HG02642 (cell line): ENCODE measurements around the gene GYPE.
"Not testable (repeated sequence)": the region's sequence is repeated elsewhere in the genome, so short reads cannot be mapped to it uniquely, and the experiment has no call there.

Experiments
- ATAC-seq: cut with Tn5 transposase; IDR thresholded peaks from one replicate; pipeline ENCODE4 v1.9.1; 2021; ENCODE audit warnings: mild to moderate bottlenecking; ENCODE audit not compliant: unreplicated experiment, poor library complexity

Gene GYPE

DNA sequence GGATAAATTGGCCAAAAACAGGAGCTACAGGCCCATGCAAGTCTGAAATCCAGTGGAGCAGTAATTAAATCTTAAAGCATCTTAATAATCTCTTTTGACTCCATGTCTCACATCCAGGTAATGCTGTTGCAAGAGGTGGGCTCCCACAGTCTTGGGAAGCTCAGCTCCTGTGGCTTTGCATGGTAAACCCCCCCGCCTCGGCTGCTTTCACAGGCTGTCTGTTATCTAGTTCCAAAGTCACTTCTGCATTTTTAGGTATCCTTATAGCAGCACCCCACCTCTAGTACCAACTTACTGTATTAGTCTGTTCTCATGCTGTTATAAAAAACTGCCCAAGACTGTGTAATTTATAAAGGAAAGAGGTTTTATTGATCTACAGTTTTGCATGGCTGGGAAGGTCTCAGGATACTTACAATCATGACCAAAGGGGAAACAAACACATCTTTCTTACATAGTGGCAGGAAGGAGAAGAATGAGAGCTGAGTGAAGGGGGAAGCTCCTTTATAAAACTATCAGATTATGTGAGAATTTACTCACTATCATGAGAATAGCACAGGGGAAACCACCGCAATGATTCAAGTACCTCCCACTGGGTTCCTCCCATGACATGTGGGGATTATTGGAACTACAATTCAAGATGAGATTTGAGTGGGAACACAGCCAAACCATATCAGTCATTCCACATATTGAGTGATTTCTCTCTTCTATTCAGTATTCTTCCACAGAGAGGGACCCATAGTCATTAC, 34.7 kb downstream of the GYPE start:
- ATAC-seq, result not testable (repeated sequence)

DNA sequence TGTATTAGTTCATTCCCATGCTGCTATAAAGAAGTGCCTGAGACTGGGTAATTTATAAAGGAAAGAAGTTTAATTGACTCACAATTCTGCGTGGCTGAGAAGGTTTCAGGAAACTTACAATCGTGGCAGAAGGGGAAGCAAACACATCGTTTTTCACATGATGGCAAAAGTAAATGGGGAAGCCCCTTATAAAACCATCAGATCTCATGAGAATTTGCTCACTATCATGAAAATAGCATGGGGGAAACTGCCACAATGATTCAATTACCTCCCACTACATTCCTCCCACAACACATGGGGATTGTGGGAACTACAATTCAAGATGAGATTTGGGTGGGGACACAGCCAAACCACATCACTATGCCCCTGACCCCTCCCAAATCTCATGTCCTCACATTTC, 35.4 kb downstream of the GYPE start:
- not testable (repeated sequence) for ATAC-seq

DNA sequence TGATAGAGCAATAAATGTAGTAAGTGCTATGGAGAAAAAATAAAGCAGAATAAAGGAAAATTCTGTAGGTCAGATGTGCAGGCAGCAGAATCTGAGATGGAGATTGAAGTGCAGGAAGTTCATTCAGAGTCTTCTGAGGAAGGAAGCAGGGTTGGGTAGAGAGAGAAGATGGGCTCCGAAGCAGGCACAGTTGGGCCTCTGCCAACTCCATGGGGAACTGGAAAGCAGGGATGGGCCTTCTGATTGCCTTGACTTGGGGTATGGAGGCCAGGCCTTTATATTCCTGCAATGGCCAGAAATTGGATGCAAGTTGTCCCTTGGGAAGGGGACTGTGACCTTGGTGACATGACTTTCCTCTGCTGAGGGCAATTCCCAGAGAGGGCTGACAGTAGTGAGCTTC, 42.6 kb downstream of the GYPE start:
- not testable (repeated sequence) for ATAC-seq

DNA sequence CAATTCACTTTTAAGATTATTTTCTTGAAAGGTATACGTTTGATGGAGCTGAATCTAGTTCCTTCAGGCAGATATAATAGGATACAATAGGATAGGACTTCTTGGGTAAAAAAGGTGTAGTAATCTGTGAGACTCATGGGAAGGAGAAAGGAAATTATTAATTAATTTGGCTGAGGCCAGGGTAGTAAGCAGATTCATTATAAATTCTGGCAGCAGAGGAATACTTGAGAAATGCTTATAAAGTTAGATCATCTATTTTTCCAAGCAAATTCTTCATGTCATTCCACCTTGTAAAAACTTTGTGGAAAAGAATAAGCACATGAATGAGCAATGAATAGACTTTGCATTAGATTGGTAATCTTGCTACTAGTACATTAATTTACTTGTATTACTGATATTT, 46.9 kb downstream of the GYPE start:
- ATAC-seq, result no peak

DNA sequence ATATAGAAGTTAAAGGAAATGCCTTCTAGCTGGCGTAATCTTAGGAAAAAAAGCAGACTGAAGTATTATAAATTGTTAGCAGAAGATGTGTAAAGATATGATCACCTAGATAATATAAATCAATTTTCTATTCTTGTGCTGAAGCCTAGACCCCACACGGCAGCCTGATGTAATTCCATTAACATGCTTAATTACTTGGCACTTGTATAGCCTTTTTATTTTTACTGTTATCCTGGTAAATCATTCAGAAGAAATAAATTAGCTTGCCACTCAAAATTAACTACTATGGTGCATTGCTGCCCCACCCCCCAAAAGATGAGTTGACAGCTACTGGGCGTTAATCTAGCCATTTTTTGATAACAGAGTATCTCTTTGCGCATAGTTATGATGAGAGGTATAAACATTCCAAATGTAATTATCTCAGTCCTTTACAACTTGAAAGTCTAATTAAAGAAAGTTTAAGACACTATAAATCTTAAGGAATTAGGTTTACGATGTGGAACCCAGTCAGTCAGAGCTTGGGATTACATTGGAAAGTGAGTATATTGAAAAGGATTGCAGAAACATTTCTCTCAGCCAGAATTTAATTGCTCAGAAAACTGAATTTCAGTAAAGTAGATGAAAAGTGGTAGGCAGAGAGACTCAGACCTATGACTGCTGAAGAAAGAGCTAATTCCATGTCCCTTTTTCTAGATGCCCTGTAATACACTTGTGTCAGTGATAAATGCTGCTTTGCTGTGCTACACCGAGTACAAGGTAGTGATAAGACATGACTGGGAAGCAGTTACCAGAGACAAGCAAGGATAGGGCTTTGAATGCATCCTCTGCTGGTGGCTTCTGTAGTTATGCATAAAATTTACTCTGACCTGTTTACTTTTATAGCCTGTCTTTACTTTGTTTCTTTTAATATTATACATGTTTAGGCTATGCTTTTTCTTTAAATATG, 47.7 kb downstream of the GYPE start:
- not testable (repeated sequence) for ATAC-seq

DNA sequence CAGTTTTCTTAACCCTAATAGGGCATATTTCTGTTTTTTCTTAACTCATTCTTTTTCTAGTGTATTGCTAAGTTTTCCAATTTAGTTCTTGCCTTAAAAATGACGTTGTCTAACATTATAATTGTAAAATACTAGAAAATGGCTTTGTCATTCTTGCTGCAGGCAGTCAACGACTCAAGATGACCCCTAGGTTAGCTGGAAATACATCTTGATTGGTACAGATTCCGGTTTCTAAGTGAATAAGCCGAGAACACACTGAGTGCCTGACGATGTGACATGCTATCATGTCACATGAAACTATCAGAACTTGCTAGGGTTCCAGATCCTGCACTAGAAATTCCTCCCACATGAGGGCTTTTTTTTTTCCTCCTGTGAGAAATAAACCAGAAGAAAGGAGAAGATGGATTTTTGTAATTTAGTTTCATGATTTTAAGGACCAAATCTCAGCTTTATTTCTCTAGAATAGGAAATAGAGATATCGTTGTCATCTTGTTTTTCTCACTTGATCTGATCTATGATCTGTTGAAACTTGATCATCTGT, 49.3 kb downstream of the GYPE start:
- not testable (repeated sequence) for ATAC-seq

DNA sequence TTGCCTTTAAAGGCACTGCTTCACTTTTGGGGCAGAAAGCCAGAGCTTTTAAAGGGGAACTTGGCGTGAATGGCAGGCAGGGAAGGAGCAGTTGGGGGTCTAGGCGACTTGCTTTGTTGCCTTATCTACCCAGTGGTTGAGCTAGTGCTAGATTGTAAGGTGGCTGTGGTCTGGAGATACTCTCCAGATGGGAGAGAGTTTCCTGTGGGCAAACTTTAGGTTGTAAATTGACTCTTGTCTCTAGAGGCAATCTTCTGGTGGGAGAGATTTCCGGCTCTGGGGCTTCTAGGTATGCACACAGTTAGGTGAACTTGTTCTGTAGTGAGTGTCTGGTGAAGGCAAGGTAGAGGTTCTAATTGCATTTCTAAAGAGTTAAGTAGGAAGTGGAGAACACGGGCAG, 50.7 kb downstream of the GYPE start:
- not testable (repeated sequence) for ATAC-seq

DNA sequence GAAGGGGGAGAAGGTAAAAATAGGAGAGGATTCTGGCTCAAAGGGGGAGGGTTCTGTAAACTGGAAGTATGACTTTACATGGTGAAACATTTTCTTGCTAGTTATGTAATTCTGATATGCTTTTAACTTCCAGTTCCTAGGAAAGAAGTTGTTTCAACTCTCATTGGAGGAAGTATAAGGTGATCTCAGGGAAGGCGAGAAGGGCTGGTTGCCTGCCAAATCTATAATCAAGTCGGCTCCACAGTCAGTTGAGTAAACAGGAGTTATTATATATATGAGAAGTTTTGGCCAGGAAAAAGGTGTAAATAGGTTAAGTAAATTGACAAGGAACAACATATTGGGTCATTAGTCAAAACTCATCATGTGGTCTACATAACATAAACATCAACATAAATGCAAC, 56.1 kb downstream of the GYPE start:
- not testable (repeated sequence) for ATAC-seq

DNA sequence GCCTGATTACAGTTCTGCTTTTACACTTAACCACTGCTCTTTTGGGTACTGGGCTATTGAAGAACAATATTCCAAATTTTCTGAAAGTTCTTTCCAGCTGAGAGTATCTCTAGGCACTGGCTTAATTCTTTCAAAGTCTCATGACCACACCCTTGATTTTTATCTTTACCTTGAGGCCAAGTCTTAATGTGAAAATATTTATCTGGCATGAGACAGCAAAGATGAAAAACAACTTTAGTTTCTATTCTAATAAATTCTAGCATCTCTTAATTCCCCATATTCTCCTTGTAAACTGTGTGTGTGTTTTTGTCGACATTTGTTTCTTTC, 61.9 kb downstream of the GYPE start:
- ATAC-seq, result not testable (repeated sequence)

DNA sequence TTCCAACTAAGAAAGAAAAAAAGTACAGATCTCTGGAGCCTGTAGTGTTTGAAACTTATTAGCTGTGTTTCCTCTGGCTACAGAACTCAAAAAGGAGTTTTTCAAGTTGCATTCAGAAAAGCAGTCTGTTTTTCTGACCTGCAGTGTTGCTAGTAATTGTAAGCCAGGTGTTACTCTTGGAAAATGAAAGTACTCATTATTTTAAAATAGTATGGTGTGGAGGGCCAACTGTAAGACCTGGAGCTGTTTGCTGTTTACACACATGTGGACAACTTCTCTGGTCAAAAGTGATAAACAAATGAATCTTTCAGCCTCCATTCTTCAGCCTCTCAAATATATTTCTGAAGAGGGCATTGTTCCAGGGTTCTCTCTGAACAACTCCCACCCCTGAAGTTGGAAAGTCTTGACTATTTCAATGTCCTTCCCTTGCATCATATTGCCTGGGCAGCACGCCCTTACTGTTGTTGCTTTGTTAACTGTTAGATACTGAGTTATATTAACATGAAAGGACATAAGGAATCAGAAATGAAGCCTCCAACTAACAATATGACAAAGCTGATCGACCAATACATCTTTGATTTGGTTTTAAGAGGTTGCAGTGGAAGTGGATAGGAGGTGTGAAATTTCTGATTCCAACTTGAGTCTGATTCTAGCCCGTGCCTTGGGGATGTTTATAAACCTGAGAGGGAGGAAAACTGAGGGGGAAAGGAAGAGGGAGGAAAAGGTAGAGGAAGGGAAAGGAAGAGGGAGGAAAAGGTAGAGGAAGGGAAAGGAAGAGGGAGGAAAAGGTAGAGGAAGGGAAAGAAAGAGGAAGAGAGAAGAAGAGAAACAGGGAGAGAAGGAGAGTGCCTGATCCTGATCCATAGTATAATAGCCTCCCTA, 62.5 kb downstream of the GYPE start:
- not testable (repeated sequence) for ATAC-seq

DNA sequence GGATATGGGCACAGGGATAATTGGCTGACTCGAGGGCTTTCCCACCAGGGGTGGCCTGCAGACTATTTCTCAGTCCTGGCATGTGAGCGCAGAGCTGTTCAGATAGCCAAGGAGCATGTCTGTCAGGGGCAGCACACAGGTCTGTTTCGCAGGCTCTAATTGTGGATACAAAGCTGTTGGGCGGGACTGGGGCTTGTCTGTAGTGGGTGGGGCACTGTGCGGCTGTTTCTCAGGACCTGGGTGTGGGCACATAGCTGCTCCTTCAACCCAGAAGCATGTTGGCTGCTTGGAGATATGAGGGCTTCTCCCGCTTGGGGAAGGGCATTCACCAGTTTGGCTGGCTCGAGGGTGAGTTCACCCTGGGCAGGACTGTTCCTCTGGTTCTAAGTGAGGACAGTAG, 65.9 kb downstream of the GYPE start:
- not testable (repeated sequence) for ATAC-seq

DNA sequence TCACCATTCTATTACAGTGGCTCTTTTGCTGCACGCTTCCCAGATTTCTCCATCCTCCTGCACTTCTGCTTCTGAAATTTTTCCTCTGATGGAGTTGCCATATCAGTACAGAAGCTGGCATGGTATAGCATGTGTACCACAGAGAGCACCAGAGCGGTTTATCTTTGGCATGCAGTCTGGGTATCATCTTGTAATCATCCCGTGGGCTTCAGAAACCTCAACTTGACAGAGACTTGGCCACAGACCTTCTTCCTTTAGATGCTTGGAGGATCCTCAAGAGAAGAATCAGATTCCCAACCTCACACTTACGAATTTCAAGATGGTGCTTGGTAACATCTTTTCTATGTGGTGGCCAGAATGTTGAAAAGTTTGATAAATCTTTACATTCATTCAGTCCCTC, 71.2 kb downstream of the GYPE start:
- ATAC-seq, result not testable (repeated sequence)

DNA sequence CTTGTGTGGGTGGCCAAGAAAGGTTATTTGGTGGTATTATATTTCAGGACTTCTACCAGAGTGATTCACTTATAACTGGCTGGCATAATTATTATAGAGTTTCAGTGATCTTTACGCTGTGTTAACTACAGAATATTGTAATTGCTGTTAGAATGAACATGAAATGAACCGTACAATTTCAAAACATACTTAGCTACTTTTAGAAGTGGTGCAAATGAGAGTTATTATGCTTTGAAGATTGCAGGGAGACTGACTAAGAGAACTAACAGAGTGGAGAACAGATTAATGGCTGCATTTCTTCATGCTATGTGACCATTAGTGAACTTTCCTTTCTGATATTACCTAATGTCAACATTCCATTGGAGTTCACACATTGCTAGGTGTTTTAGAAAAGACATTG, 71.7 kb downstream of the GYPE start:
- ATAC-seq, result not testable (repeated sequence)

DNA sequence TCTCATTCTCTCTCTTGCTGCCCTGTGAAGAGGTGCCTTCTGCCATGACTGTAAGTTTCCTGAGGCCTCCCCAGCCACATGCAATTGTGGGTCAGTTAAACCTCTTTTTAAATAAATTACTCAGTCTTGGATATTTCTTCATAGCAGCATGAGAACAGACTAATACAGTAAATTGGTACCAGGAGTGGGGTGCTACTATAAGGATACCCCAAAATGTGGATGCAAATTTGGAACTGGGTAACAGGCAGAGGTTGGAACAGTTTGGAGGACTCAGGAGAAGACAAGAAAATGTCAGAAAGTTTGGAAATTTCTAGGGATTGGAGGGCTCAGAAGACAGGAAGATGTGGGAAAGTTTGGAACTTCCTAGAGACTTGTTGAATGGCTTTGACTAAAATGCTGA, 74.8 kb downstream of the GYPE start:
- not testable (repeated sequence) for ATAC-seq

DNA sequence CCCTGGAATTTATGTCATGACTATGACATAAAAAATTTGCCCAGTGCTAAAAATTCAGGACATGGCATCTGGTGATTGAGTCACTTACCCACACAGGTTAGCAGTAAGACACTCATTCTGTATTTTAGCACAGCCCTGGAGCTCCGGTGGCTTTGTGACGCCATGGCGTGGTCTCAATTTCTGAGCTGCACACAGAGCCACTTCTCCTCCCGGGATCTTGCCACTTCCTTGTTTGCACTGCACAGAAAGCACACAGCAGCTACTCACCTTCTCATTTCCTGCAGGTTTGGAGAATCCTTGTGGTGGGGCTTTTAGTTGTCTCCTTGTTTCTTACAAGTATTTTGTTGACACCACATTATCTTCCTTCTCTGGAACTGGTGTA, 76.1 kb downstream of the GYPE start:
- not testable (repeated sequence) for ATAC-seq
